Body of pancreas (tissue), 4 donors: ENCODE data around the gene SEC24A. TPM values are rescaled to one million over a fixed set of nuclear protein-coding genes. Genes with fewer than 3 reads are reported as not detected.
"Not testable (repeated sequence)": the region's sequence is repeated elsewhere in the genome, so short reads cannot be mapped to it uniquely, and the experiment has no call there.

Experiments
- ATAC-seq: fragments of 150-250 bp; one replicate; pipeline ENCODE4 v1.9.1; 2016
- DNase-seq, 4 donors: peaks; one replicate each; pipeline ENCODE4 v3.0.0-alpha.2; 2019
- H3K27ac ChIP-seq, 4 donors: fragments of 200-600 bp; sonication (generic); 1 replicate in 3 of 4; 2 replicates in 1 of 4; pipeline versions ENCODE4 v1.5.1 to v1.6.1; 2016 to 2019; ENCODE audit warnings: mild to moderate bottlenecking in 1 of 4, mixed read lengths in 1 of 4, moderate library complexity in 1 of 4
- H3K27me3 ChIP-seq, 2 donors: fragments of 200-600 bp; sonication (generic); one replicate each; pipeline ENCODE4 v1.6.0; 2016; ENCODE audit warnings: mild to moderate bottlenecking in 1 of 2
- H3K36me3 ChIP-seq, 2 donors: fragments of 200-600 bp; sonication (generic); replicated peaks in 1 of 2; 2 replicates each; pipeline ENCODE4 v1.5.1; 2016; ENCODE audit warnings: low read depth in 2 of 2; ENCODE audit not compliant: insufficient read depth in 1 of 2
- H3K4me1 ChIP-seq: fragments of 200-600 bp; sonication (generic); one replicate; pipeline ENCODE4 v1.6.0; 2016
- H3K4me3 ChIP-seq, 2 donors: fragments of 200-600 bp; sonication (generic); 1 replicate in 1 of 2; 2 replicates in 1 of 2; pipeline ENCODE4 v1.5.1; 2016 to 2019
- H3K9me3 ChIP-seq, 3 donors: fragments of 200-600 bp; sonication (generic); 1 replicate in 2 of 3; 2 replicates in 1 of 3; pipeline ENCODE4 v1.5.1; 2016
- POLR2A ChIP-seq, 3 donors: fragments of 450-650 bp; IDR thresholded peaks; one replicate each; pipeline ENCODE4 v1.6.1; 2016; ENCODE audit warnings: antibody characterized with exemption in 3 of 3, mild to moderate bottlenecking in 2 of 3
- WGBS, 2 donors: methylation state at CpG; one replicate each; pipeline ENCODE4 v1.1.5; 2017; 5-methylcytosine and 5-hydroxymethylcytosine counted together
- intact Hi-C: fragments of 100-400 bp; cut with DNase I; formaldehyde crosslinking; loops from one replicate; pipeline ENCODE4 v1.15.1; 2023
- total RNA-seq, 2 donors: library from RNA; depleted of rRNA; stranded (reverse); fragments of >200 nt; gene quantifications; one replicate each; pipeline ENCODE4 v1.1.0, GENCODE V29; 2016
- TF ChIP-seq, protein P1 (sequence below), 7 experiments: fragments of 450-650 bp in 4 of 7; fragments of 200-600 bp in 3 of 7; sonication (generic) in 3 of 7; IDR thresholded peaks; one replicate each; pipeline ENCODE4 v1.5.1; 2016 to 2019; ENCODE audit warnings: antibody characterized with exemption in 7 of 7

The SEC24A gene
- total RNA-seq: 10 to 100 TPM; 10.2 to 12.2 TPM

- H3K36me3 ChIP-seq: no peaks in the 10 kb centered on the region
- DNase-seq: peak; percentile 93 to 97 (median 95)
- no peaks in the 10 kb centered on the region for H3K27me3 ChIP-seq
- peak; percentile 94 for ATAC-seq
- no peaks in the 10 kb centered on the region for H3K9me3 ChIP-seq
- peaks cover 35% of the 10 kb centered on the region for H3K4me1 ChIP-seq
- TF ChIP-seq POLR2A (IDR thresholded peaks at IDR 0.05): peak; percentile 71 to 88 (median 83)
- TF ChIP-seq, protein P1, sequence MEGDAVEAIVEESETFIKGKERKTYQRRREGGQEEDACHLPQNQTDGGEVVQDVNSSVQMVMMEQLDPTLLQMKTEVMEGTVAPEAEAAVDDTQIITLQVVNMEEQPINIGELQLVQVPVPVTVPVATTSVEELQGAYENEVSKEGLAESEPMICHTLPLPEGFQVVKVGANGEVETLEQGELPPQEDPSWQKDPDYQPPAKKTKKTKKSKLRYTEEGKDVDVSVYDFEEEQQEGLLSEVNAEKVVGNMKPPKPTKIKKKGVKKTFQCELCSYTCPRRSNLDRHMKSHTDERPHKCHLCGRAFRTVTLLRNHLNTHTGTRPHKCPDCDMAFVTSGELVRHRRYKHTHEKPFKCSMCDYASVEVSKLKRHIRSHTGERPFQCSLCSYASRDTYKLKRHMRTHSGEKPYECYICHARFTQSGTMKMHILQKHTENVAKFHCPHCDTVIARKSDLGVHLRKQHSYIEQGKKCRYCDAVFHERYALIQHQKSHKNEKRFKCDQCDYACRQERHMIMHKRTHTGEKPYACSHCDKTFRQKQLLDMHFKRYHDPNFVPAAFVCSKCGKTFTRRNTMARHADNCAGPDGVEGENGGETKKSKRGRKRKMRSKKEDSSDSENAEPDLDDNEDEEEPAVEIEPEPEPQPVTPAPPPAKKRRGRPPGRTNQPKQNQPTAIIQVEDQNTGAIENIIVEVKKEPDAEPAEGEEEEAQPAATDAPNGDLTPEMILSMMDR (IDR thresholded peaks at IDR 0.05): no peak
- intact Hi-C loops: no loop called here
- H3K27ac ChIP-seq: peak within 1 kb of the TSS; percentile 93 to 96 (median 95)
- H3K4me3 ChIP-seq: peak within 1 kb of the TSS; percentile 93
- 0% methylated on average over 15 to 59 of the region's 69 CpGs for WGBS, 2 donors
Measured at GRCh38 chr5:134648425-134649162, at the start of gene SEC24A. Gene SEC24A, plus strand, starts transcription at chr5:134648785. Its CDS starts 292 bp downstream, at chr5:134649077.

- ATAC-seq, intact Hi-C loops, H3K9me3 ChIP-seq, DNase-seq, H3K27ac ChIP-seq, H3K4me1 ChIP-seq, H3K4me3 ChIP-seq, H3K36me3 ChIP-seq, H3K27me3 ChIP-seq: not testable (repeated sequence)
- 94 to 96% methylated on average over 3 of the region's 3 CpGs for WGBS, 2 donors
Measured at GRCh38 chr5:134599820-134600219, 48.8 kb upstream of the SEC24A start.

GRCh38 chr5:134600600-134600999 lies 48.0 kb upstream of the SEC24A start:
- DNase-seq (no peak), ATAC-seq (no peak)
- TF ChIP-seq POLR2A (IDR thresholded peaks at IDR 0.05): no peak
- TF ChIP-seq, protein P1 (IDR thresholded peaks at IDR 0.05): no peak
- H3K36me3 ChIP-seq: peaks cover 0 to 4% of the 10 kb centered on the region in 2 donors
- no peaks in the 10 kb centered on the region for H3K9me3 ChIP-seq
- no peak overlapping the region for H3K27ac ChIP-seq
- no peak overlapping the region for H3K4me3 ChIP-seq
- WGBS, 2 donors: 70 to 75% methylated on average over 3 of the region's 3 CpGs
- intact Hi-C loops: no loop called here
- no peaks in the 10 kb centered on the region for H3K27me3 ChIP-seq
- no peaks in the 10 kb centered on the region for H3K4me1 ChIP-seq

DNA sequence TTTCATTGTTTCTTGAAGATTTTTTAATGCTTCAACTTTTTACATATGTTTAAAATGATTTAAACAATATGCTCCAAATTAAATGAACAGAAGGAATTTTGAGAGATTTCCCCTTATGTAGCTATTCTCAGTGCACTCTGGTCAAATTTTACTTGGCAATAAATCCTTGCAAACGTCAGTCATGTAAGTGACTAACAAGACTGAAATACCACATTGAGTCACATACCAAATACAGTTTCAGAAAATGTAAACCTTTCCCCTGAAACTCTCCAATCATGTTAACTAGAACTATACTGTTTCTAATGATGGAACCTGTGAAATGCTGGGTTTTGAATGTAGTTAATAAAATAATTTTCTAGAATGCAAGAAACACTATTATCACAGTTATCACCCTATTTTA lies 45.5 kb upstream of the SEC24A start:
- H3K36me3 ChIP-seq: peaks cover 2 to 11% of the 10 kb centered on the region in 2 donors

DNA sequence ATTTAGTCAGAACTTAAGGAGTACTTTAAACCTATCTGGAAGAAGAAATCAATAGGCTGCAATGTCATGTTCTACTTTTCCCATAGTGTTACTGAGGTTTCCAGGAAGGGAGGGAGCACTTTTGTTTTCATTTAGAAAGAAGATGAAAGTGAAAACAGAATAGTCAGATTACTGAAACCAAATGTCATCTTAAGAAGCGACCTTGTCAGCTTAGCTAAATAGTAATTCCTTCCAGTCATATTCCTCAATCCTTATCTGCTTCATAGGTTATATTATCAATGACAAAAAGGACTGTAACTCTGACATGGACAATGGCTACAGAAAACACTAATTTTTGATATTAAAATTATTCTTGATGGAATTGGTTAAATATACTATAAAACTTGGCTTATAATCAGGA lies 43.7 kb upstream of the SEC24A start:
- Histone ChIP-seq H3K27ac (no peak overlapping the region), H3K9me3 (no peaks in the 10 kb centered on the region), H3K4me3 (no peak overlapping the region), H3K4me1 (no peaks in the 10 kb centered on the region), H3K36me3 (peaks cover 7 to 19% of the 10 kb centered on the region in 2 donors), H3K27me3 (no peaks in the 10 kb centered on the region)
- WGBS, 2 donors: 33 to 50% methylated on average over 1 of the region's 1 CpG
- no peak for TF ChIP-seq POLR2A (IDR thresholded peaks at IDR 0.05)
- TF ChIP-seq, protein P1 (IDR thresholded peaks at IDR 0.05): no peak
- DNase-seq (no peak), ATAC-seq (no peak)
- intact Hi-C loops: no loop called here

More for the DNA sequence above, 45.5 kb upstream of the SEC24A start:
- Histone ChIP-seq H3K27ac (no peak overlapping the region), H3K27me3 (no peaks in the 10 kb centered on the region), H3K4me1 (no peaks in the 10 kb centered on the region), H3K4me3 (no peak overlapping the region), H3K9me3 (no peaks in the 10 kb centered on the region)
- TF ChIP-seq, protein P1 (IDR thresholded peaks at IDR 0.05): no peak
- TF ChIP-seq POLR2A (IDR thresholded peaks at IDR 0.05): no peak
- DNase-seq (no peak), ATAC-seq (no peak)
- WGBS, 2 donors: 36 to 42% methylated on average over 1 of the region's 1 CpG
- intact Hi-C loops: no loop called here
